Osteoblast (primary cell): ENCODE data around the gene FOXA3. TPM values are rescaled to one million over a fixed set of nuclear protein-coding genes. Genes with fewer than 3 reads are reported as not detected.

Experiments
- DNase-seq: peaks from one replicate; pipeline ENCODE4 v3.0.0; 2011; ENCODE audit warnings: low spot score, mixed read lengths; ENCODE audit not compliant: insufficient read length; ENCODE audit errors: missing footprints
- H2AFZ ChIP-seq: 2 replicates; pipeline ENCODE4 v1.6.0; 2011; ENCODE audit warnings: mild to moderate bottlenecking, low read length
- H3K27ac ChIP-seq: 2 replicates; pipeline ENCODE4 v1.5.1; 2011; ENCODE audit warnings: mild to moderate bottlenecking, low read depth, low read length, moderate library complexity
- H3K27me3 ChIP-seq: 2 replicates; pipeline ENCODE4 v1.6.0; 2012; ENCODE audit warnings: mild to moderate bottlenecking, control low read depth, inconsistent platforms, low read length, moderate library complexity; ENCODE audit not compliant: insufficient read depth
- H3K36me3 ChIP-seq: 2 replicates; pipeline ENCODE4 v1.5.1; 2011; ENCODE audit warnings: mild to moderate bottlenecking, low read length, control low read depth, moderate library complexity; ENCODE audit not compliant: insufficient read depth
- H3K4me1 ChIP-seq: 2 replicates; pipeline ENCODE4 v1.5.1; 2011; ENCODE audit warnings: mild to moderate bottlenecking, low read length, control low read depth, moderate library complexity; ENCODE audit not compliant: insufficient read depth
- H3K4me2 ChIP-seq: 2 replicates; pipeline ENCODE4 v1.6.0; 2011; ENCODE audit warnings: mild to moderate bottlenecking, low read length; ENCODE audit not compliant: insufficient read depth
- H3K4me3 ChIP-seq: fragments of 200-600 bp; sonication (generic); 3 replicates; pipeline ENCODE4 v1.5.1; 2012; ENCODE audit warnings: mild to moderate bottlenecking, low read length, inconsistent platforms; ENCODE audit not compliant: insufficient read depth
- H3K79me2 ChIP-seq: 2 replicates; pipeline ENCODE4 v1.6.0; 2012; ENCODE audit warnings: mild to moderate bottlenecking, low read length, control low read depth, inconsistent platforms; ENCODE audit not compliant: insufficient read depth
- H3K9me3 ChIP-seq: 2 replicates; pipeline ENCODE4 v1.5.1; 2011; ENCODE audit warnings: low read depth, low read length, control low read depth
- H4K20me1 ChIP-seq: 2 replicates; pipeline ENCODE4 v1.6.0; 2012; ENCODE audit warnings: mild to moderate bottlenecking, low read length, control low read depth; ENCODE audit not compliant: insufficient read depth
- total RNA-seq: library from RNA; depleted of rRNA; stranded (reverse); fragments of >200 nt; gene quantifications from 2 replicates; pipeline ENCODE4 v1.2.3, GENCODE V29; 2012
- TF ChIP-seq, protein P1 (sequence below): IDR thresholded peaks from 2 replicates; pipeline ENCODE4 v1.5.1; 2011; ENCODE audit warnings: mild to moderate bottlenecking, low read depth, low read length, moderate library complexity; ENCODE audit errors: extremely low read depth

The FOXA3 gene
- total RNA-seq, 1 donor = not detected

- peaks cover 7% of the 10 kb centered on the region for H3K4me1 ChIP-seq
- no peak overlapping the region for H3K27ac ChIP-seq
- H4K20me1 ChIP-seq = peaks cover 6% of the 10 kb centered on the region
- peaks cover 90% of the 10 kb centered on the region for H3K36me3 ChIP-seq
- H3K79me2 ChIP-seq = peaks cover 3% of the 10 kb centered on the region
- H2AFZ ChIP-seq = no peak overlapping the region
- H3K9me3 ChIP-seq = no peaks in the 10 kb centered on the region
- no peak overlapping the region for H3K4me2 ChIP-seq
- H3K4me3 ChIP-seq = no peak overlapping the region
- peak; percentile 87 for DNase-seq
- H3K27me3 ChIP-seq = no peaks in the 10 kb centered on the region
- TF ChIP-seq, protein P1, sequence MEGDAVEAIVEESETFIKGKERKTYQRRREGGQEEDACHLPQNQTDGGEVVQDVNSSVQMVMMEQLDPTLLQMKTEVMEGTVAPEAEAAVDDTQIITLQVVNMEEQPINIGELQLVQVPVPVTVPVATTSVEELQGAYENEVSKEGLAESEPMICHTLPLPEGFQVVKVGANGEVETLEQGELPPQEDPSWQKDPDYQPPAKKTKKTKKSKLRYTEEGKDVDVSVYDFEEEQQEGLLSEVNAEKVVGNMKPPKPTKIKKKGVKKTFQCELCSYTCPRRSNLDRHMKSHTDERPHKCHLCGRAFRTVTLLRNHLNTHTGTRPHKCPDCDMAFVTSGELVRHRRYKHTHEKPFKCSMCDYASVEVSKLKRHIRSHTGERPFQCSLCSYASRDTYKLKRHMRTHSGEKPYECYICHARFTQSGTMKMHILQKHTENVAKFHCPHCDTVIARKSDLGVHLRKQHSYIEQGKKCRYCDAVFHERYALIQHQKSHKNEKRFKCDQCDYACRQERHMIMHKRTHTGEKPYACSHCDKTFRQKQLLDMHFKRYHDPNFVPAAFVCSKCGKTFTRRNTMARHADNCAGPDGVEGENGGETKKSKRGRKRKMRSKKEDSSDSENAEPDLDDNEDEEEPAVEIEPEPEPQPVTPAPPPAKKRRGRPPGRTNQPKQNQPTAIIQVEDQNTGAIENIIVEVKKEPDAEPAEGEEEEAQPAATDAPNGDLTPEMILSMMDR = peak; percentile 35
These were observed 15.2 kb upstream of the FOXA3 start for GRCh38 chr19:45848922-45849321.

DNA sequence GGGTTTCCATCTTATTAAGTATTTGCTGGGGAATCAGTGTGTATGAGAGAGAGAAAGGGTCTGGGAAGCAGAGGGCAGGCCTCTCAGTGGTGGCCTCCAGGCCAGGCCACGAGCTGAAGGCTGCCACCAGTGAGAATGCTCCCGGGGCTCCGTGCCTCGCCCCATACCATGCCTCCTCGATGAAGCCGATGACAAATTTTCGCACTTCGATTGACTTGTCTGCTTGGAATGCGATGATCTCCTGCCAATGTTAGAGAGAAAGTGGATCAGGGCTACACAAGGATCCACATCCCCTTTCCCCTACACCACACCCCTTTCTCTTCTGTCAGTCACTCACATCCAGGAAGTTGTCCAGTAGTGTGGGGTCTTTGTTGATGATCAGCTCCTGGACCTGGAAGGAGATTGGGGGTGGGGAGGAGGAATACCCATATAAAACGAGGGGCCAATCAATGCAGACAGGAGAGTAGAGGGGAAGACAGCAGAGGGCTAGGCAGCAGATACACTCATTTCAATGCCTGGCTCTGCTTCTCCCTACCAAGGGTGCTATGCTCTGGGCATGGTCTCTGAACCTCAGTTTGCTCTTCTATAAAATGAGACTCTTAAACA is 11.9 kb upstream of the FOXA3 start:
- H3K4me3 ChIP-seq = no peak overlapping the region
- peaks cover 24% of the 10 kb centered on the region for H3K79me2 ChIP-seq
- peaks cover 7% of the 10 kb centered on the region for H3K4me1 ChIP-seq
- H3K27ac ChIP-seq = peak overlapping the region; percentile 25
- DNase-seq = peak; percentile 86
- no peaks in the 10 kb centered on the region for H3K9me3 ChIP-seq
- H4K20me1 ChIP-seq = peaks cover 15% of the 10 kb centered on the region
- no peak overlapping the region for H3K4me2 ChIP-seq
- TF ChIP-seq, protein P1 = no peak
- peaks cover 69% of the 10 kb centered on the region for H3K36me3 ChIP-seq
- no peak overlapping the region for H2AFZ ChIP-seq
- H3K27me3 ChIP-seq = no peaks in the 10 kb centered on the region

DNA sequence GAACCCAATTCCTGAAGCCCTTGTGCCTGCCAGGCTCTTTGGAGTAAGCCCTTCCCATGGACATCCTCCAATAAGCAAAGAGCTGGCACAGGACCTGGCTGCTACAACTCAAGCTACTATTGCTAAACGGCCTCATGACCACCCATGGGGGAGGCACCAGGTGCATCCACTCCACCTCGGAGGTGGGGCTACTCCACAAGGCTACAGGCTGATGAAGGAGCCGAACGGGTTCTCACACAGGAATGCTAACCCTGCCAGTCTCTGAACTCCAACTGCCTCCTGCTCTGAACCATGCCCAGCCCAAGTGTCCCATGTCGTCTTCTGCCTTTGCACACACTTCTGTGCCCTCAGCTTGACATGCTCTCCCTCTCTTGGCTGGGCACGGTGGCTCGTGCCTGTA is 11.1 kb upstream of the FOXA3 start:
- Histone ChIP-seq H3K79me2 (peaks cover 27% of the 10 kb centered on the region), H3K27me3 (no peaks in the 10 kb centered on the region), H2AFZ (no peak overlapping the region), H4K20me1 (peaks cover 15% of the 10 kb centered on the region), H3K4me1 (peaks cover 7% of the 10 kb centered on the region), H3K36me3 (peaks cover 63% of the 10 kb centered on the region), H3K4me3 (no peak overlapping the region), H3K4me2 (no peak overlapping the region), H3K27ac (no peak overlapping the region), H3K9me3 (no peaks in the 10 kb centered on the region)
- TF ChIP-seq, protein P1 = no peak
- DNase-seq = no peak

DNA sequence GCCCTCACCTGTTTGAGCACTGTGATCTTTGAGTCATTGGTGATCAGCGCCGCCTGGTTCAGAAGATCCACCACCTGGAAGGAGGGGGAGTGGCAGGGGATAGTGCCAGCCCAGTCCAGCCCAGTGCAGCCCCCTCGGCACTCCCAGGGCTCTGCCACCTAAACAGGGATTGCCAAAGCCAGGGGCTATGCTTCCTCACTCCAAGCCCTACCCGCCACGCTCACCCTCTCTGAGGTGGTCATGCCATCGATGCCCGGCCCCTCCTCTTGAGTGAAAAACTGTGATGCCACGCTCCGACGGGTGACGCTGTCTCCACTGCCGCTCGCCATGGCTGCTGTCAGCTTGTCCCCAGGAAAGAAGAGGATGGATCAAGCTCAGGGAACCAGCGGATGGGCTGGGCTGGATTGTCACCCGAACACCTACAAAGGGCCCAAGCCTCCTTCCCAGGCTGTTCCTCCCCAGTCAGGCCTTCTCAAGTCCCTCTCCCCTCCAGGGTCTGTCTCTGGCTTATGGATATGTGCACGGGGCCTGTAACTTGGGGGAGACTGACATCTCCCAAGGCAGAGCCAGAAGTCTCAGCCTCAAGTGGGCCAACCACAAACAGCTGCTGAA is 9.9 kb upstream of the FOXA3 start:
- no peaks in the 10 kb centered on the region for H3K27me3 ChIP-seq
- no peak overlapping the region for H2AFZ ChIP-seq
- peaks cover 15% of the 10 kb centered on the region for H4K20me1 ChIP-seq
- no peak overlapping the region for H3K4me2 ChIP-seq
- peaks cover 38% of the 10 kb centered on the region for H3K79me2 ChIP-seq
- no peaks in the 10 kb centered on the region for H3K9me3 ChIP-seq
- no peak overlapping the region for H3K4me3 ChIP-seq
- no peak for DNase-seq
- peaks cover 7% of the 10 kb centered on the region for H3K4me1 ChIP-seq
- TF ChIP-seq, protein P1 = no peak
- H3K36me3 ChIP-seq = peaks cover 61% of the 10 kb centered on the region
- no peak overlapping the region for H3K27ac ChIP-seq
